ENCODE results near the gene TUT4.
A peak's percentile ranks its signal among the peaks of the same experiment; 100 is the strongest.
"Not testable (repeated sequence)": the region's sequence is repeated elsewhere in the genome, so short reads cannot be mapped to it uniquely, and the experiment has no call there.

Gene TUT4

DNA sequence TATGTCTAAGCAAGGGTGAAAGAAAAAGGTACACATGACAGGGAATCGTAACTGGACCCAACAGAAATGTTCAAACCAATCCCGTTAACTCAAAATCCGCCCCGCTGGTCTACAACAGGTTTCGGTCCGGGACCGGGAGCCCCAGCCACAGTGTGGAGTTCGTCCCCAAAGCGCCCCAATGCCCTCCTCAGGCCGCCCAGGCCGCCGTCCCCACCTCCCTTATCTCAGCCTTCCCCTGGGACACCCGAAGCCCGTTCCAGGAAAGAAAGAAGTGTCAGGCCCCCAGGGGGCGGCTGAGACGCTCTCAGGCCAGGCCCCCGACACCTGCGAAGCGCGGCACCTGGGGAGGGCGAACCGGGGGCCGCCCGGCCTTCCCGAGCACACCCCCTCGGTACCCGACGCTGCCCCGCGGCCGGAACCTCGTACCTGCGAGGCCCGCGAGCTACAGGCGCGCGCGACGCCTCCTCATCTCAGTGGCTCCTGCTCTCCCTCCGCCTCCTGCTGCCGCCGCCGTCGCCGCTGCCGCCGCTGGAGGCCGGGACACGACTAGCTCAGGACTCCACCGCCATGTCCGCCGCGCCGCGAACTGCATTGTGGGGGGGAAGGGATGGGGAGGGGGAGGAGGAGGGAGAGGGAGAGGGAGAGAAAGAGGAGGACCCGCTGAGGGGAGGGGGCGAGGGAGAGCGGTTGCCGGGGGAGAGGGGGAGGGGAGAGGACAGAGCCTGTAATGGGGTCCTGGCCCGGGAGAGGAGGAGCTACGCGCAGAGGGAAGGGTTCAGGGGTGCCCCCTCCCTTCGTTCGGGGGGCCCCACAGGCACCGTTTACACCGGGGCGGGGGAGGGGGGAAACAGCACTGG is at the start of gene TUT4:
TUT4 (minus strand) TSS at position 588 of the 857 bp plus-strand sequence. CDS start 26,812 bp downstream, outside the sequence.
- peak; percentile 79 to 86 for DNase-seq

DNA sequence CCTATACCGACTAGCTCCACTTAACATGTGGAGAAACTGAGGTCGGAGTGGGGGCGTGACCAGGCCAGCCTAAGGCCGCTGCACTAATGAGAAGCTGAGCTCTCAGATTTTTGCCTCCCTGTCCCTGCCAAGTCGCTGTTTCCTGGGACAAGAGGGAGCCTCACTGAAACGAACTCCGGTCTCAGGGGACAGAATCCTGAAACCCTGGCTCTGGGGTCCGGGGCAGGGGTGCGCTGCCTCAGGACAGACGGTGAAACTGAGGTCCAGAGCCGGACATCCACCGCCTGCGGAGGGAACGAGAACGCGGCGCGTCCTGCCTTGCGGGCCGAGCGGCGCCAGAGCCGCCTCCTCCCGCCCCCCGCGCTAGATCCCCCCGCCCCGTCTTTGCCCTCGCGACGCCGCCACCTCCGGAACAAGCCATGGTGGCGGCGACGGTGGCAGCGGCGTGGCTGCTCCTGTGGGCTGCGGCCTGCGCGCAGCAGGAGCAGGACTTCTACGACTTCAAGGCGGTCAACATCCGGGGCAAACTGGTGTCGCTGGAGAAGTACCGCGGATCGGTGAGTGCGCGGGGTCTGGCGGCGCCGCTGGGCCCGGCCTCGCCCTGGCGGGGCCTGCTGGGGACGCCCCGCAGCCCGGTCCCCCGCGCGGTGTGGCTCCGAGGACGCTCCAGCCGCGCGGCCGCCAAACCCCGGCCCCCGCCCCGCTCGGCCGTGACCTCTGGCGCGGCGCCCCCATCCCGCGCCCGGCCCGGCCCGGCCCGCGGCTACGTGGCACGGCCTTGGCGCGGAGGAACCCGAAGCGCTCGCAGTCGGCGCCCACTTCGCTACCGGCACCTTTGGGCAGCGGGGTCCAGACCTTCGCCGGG is 49.3 kb upstream of the TUT4 start, which contains the start of gene GPX7:
GPX7 (plus strand) TSS at position 381 of the 865 bp plus-strand sequence; CDS start at position 420, 39 bp downstream.
- DNase-seq, result peak; percentile 16 to 29

DNA sequence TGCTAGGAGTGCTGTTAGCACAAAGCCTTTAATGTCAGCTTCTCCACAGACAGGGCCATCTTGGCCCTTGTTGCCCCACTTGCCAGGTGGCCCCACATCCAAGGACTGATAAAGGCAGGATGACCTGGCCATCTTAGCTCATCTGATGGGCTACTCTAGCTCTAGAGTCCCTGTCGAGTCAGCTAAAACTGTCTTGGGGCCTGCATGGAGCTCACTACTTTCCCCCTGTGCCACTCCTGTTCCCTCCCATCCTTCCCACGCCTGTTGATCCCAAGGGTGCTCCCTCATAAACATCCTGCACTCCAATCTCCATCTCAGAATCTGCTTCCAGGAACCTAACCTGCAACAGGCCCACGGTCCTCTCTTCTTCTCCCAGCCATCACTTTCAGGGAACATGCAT is 48.6 kb upstream of the TUT4 start:
- DNase-seq, result no peak

DNA sequence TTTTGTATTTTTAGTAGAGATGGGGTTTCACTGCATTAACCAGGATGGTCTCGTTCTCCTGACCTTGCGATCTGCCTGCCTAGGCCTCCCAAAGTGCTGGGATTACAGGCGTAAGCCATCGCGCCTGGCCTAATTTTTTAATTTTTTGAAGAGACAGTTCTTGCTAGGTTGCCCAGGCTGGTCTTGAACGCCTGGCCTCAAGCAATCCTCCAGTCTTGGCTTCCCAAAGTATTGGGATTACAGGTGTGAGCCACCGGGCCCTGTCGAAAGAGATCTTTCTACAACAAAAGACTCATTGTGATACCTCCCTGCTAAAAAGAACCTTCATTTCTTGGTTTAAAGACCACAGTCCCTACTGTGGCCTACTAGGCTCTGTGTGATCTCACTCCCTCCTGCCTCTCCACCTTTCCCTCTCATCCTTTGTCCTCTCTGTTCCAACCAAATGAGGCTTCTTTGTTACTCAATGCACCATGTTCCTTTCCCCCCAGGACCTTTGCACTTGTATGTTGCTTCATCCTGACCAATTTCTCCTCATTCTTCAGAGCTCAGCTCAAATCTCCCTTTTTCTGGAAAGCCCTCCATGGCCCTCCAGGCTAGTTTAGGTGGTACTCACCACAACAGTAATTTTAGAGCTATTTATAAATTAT is 47.8 kb upstream of the TUT4 start:
- DNase-seq, result no peak

DNA sequence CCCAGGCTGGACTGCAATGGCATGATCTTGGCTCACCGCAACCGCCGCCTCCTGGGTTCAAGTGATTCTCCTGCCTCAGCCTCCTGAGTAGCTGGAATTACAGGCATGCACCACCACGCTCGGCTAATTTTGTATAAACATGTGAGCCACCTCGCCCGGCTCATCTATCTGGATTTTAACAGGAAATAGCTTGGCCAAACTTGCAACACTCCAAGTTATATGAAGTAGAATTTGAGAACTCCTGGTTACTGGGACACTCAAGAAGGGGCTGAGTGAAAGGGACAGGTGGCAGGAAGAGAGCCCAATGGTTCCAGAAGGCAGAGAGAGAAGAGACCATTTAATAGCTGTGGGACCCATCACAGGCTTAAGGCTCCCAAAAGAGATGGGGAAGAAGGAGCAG is 46.3 kb upstream of the TUT4 start:
- no peak for DNase-seq

DNA sequence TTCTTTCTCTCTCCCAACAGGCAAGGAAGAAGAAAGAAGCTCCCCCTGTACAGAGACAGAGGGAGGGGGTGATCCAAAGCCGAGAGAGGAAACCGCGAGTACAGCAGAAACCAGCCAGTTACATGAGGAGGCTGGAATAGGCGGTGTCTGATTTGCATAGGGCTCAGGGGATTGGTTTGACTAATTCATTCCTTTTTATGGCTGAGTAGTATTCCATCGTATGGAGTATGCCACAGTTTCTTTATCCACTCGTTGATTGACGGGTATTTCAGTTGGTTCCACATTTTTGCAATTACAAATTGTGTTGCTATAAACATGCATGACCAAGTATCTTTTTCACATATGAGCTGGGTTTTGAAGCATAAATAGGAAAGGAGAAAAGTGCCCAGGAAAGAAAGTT is 45.8 kb upstream of the TUT4 start:
- DNase-seq, result no peak

DNA sequence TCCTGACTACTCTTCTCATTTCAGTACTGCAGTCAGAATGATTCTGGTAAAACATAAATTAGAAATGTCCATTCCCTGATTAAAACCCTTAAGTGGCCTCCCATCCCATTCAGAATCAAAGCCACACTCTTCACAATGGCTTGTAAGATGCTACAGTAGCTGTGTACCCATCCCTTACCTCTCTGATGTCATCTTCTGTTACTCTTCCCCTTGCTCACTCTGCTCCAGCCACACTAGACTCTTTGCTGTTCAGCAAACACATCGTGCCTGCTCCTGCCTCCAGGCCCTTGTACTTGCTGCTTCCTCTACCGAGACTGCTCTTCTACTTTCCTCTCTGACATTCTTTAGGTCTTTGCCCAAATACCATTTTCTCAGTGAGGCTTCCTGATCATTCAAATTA is 45.0 kb upstream of the TUT4 start:
- DNase-seq, result no peak

GRCh38 chr1:52595061-52595460 is 42.2 kb upstream of the TUT4 start:
- DNase-seq, result no peak

GRCh38 chr1:52593495-52593894 is 40.6 kb upstream of the TUT4 start:
- DNase-seq, result no peak

- DNase-seq, result no peak
These were observed 39.9 kb upstream of the TUT4 start for GRCh38 chr1:52592637-52593323.

DNA sequence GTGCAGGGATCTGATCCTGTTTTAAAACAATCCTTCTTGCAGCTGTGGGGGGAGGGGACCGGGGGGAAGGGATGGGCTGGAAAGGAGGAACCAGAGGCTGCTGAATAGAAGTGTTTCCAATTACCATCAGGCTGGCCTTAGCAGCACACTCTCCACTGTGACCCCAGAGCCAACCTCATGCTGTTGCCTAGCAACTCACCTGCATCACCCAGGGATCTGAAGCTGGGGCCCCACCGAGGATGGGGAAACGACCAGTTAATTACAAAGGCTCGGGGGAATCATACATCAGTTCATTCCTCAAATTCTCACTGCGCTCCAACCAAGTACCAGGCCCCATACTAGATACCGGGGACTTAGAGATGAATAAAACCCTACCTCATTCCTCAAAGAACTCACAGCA is 37.4 kb upstream of the TUT4 start:
- no peak for DNase-seq

DNA sequence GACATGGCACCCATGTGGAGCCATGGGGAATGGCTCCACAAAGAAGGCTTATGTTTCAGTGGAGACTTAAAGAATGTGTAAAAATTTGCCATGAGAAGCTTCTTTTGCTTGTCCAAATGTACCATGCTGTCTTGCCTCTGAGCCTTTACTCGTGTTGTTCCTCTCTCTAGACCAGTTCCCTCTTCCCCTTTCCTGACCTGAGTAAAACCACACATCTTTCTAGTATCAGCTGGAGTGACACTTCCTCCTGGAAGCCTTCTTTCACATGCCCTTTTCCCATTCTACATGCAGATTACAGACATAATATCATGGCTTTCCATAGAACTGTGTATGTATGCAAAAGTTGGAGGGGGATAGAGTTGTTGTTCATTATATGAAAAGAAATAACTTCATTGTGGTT is 35.6 kb upstream of the TUT4 start:
- DNase-seq, result no peak

DNA sequence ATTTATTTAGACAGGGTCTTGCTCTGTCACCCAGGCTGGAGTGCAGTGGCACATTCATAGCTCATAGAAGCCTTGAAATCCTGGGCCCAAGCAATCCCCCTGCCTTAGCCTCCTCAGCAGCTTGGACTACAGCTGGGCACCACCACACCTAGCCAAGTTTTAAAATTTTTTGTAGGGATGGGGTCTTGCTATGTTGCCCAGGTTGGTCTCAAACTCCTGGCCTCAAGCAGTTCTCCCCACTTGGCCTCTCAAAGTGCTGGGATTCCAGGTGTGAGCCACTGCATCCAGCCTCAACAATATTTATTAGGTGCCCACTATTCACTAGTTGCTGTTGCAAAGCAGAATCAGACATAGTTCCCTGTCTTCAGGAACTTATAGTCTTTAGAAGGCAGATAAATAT is 35.1 kb upstream of the TUT4 start:
- no peak for DNase-seq

GRCh38 chr1:52585474-52585873 is 32.6 kb upstream of the TUT4 start:
- DNase-seq, result no peak

GRCh38 chr1:52582116-52582696 is 29.3 kb upstream of the TUT4 start:
- DNase-seq, result no peak

DNA sequence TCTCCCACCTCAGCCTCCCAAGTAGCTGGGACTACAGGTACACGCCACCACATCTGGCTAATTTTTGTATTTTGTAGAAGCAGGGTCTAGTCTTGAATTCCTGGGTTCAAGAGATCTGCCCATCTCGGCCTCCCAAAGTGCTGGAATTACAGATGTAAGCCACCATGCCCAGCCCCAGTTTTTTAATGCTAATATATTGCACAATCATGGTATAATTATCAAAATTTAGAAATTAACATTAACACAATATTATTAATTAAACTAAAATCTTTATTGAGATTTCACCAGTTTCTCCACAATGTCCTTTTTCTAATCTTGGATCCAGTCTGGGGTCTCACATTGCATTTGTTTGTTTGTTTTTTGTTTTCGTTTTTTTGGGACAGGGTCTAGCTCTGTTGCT is 27.4 kb upstream of the TUT4 start:
- no peak for DNase-seq

DNA sequence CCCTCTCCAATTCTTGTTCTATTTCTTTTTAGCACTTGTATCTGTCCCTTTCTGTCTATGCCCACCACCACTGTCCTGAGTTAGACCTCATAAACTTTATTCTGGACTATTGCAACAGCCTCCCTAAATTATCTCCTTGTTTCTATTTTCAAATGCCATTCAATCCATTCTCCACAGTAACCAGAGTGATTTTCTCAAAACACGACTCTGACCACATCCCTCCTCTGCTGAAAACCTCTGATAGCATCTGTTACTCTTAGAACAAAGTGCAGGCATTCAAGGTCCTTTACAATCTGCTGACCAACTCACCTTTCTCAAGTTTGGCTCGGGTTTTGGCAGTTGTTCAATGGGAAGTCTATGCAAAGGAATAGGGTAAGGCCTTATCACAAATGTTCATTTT is 26.5 kb upstream of the TUT4 start:
- no peak for DNase-seq

- not testable (repeated sequence) for DNase-seq
These were observed 25.2 kb upstream of the TUT4 start for GRCh38 chr1:52578066-52578465.

GRCh38 chr1:52576074-52576473 is 23.2 kb upstream of the TUT4 start:
- no peak for DNase-seq

DNA sequence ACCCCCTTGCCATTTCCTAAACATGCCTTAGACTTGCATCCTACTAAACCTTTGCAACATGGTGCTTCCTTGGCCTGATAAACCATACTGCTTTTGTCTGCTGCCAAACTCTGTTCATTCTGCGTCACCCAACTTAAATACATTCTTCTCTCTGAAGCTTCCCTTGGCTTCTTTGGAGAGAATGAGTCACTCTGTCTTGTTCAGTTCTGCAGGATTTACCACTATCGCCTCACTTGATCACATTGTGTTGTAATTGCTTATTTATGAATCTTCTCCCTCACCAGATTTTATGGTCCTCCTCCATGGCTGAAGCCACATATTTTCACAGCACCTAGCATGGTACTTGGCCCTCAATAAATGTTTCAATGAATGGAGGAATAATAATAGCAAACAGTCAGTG is 21.7 kb upstream of the TUT4 start:
- DNase-seq, result peak in 1 of 2 donors; percentile 9

DNA sequence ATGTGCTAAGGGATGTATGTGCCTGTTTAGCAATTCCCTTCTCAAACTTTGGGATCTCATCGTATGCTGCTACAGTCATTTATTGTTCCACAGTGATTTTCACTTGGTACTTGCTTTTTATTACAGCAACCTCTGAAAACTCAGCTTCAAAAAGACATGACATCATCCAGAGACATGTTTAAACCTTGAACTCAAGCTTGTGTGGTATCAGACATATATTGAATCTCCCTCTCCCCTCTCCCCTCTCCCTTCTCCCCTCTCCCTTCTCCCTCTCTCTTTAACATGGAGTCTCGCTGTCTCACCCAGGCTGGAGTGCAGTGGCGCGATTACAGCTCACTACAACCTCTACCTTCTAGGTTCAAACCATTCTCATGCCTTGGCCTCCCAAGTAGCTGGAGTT is 19.5 kb upstream of the TUT4 start:
- no peak for DNase-seq

GRCh38 chr1:52571783-52572182 is 18.9 kb upstream of the TUT4 start:
- DNase-seq, result no peak

Data from hippocampal formation (tissue), 2 donors.